Right lobe of liver (tissue), 4 donors: ENCODE data around the gene IGSF21.

Experiments used
- CTCF ChIP-seq, 4 donors: fragments of 200-600 bp in 3 of 4; fragments of 450-650 bp in 1 of 4; IDR thresholded peaks; one replicate each; pipeline versions ENCODE4 v1.5.1 to v1.8.0; 2016 to 2022; ENCODE audit warnings: antibody characterized with exemption in 4 of 4, mild to moderate bottlenecking in 2 of 4
- POLR2A ChIP-seq: fragments of 450-650 bp; IDR thresholded peaks from one replicate; pipeline ENCODE4 v1.6.1; 2017; ENCODE audit warnings: antibody characterized with exemption, mild to moderate bottlenecking
- donor health status: DM: no; HTN: no; CAD: no.
- donor health status: DM: no; HTN: no; CAD: no.
- donor health status: DM: no; HTN: yes; CAD: no.

DNA sequence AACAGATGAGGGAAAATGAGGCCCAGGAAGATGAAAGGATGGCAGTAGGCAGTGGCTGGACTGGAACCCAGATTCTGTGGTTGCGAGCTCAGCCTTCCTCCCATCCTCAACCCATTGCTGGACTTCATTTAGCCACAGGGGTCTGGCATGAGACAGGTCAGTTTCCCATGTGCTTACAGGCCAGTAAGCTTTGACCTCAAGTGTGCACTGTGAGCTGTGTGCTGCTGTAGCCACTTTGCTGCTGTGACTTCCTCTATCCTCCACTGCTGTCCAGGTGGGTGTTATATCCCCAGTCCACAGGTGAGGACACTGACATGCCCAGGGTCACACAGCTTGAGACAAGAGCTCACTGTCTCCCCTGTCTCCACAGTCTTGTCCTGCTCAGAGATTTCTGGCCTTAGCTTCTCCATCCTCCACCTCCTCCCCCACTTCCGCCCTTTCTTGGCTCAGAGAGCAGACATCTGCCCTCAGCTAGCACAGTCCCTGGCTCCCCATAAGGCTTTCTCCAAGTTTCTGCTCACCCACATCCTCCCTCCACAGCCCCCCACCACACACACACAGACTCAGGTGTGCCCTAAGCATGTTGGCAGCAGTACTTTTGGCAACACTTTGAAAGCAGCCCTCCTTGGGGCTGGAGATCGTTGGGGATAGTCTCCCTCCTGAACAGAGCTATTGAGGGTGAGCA lies 7.3 kb downstream of the IGSF21 start:
- TF ChIP-seq POLR2A: no peak
- TF ChIP-seq CTCF (IDR thresholded peaks at IDR 0.05): no peak
